GM23338 (cell line): ENCODE data around the gene NUB1. TPM values are rescaled to one million over a fixed set of nuclear protein-coding genes. Genes with fewer than 3 reads are reported as not detected.

Source experiments
- ATAC-seq: fragments of 200-7000 bp; cut with Tn5 transposase; 3 replicates; pipeline ENCODE4 v1.9.1; 2020
- DNase-seq: peaks from one replicate; pipeline ENCODE4 v3.0.0-alpha.2; 2015; ENCODE audit warnings: low spot score
- H2AFZ ChIP-seq: fragments of 200-600 bp; sonication (generic); 2 replicates; pipeline ENCODE4 v1.8.0; 2016; ENCODE audit warnings: antibody characterized with exemption, mild to moderate bottlenecking, moderate library complexity
- H3F3A ChIP-seq: fragments of 200-600 bp; sonication (generic); replicated peaks from 2 replicates; pipeline ENCODE4 v1.8.0; 2017; ENCODE audit warnings: antibody characterized with exemption, mixed run types, low read depth
- H3K27ac ChIP-seq: fragments of 200-600 bp; sonication (generic); 2 replicates; pipeline ENCODE4 v1.6.1; 2016; ENCODE audit warnings: low read depth
- H3K27me3 ChIP-seq: fragments of 200-600 bp; sonication (generic); 2 replicates; pipeline ENCODE4 v1.8.0; 2016; ENCODE audit warnings: mild to moderate bottlenecking, mixed run types, moderate library complexity; ENCODE audit not compliant: insufficient read depth
- H3K36me3 ChIP-seq: fragments of 200-600 bp; sonication (generic); 2 replicates; pipeline ENCODE4 v1.8.0; 2016; ENCODE audit warnings: mild to moderate bottlenecking; ENCODE audit not compliant: insufficient read depth
- H3K4me1 ChIP-seq: fragments of 200-600 bp; sonication (generic); 2 replicates; pipeline ENCODE4 v1.8.0; 2016; ENCODE audit warnings: mild to moderate bottlenecking, moderate library complexity; ENCODE audit not compliant: insufficient read depth
- H3K4me2 ChIP-seq: fragments of 200-600 bp; sonication (generic); 2 replicates; pipeline ENCODE4 v1.7.1; 2017; ENCODE audit warnings: mixed run types
- H3K4me3 ChIP-seq: fragments of 200-600 bp; sonication (generic); 2 replicates; pipeline ENCODE4 v1.6.1; 2016; ENCODE audit warnings: mixed run types
- H3K79me2 ChIP-seq: fragments of 200-600 bp; sonication (generic); replicated peaks from 2 replicates; pipeline ENCODE4 v1.8.0; 2017; ENCODE audit warnings: mild to moderate bottlenecking; ENCODE audit not compliant: insufficient read depth
- H3K9me2 ChIP-seq: fragments of 200-600 bp; sonication (generic); 2 replicates; pipeline ENCODE4 v1.8.0; 2017; ENCODE audit not compliant: insufficient read depth
- H4K20me1 ChIP-seq: fragments of 200-600 bp; sonication (generic); replicated peaks from 2 replicates; pipeline ENCODE4 v1.8.0; 2017; ENCODE audit warnings: mild to moderate bottlenecking; ENCODE audit not compliant: insufficient read depth
- H3K27ac Mint-ChIP-seq: 2 replicates; pipeline ENCODE4 v1.8.0; 2020; ENCODE audit warnings: inconsistent platforms, mild to moderate bottlenecking, moderate library complexity, mixed read lengths
- H3K27me3 Mint-ChIP-seq: 3 replicates; pipeline ENCODE4 v1.8.0; 2022; ENCODE audit warnings: low read depth, mild to moderate bottlenecking, moderate library complexity, mixed read lengths, inconsistent platforms; ENCODE audit not compliant: insufficient read depth, poor library complexity
- H3K36me3 Mint-ChIP-seq: 3 replicates; pipeline ENCODE4 v1.8.0; 2021; ENCODE audit warnings: low read depth, mild to moderate bottlenecking, inconsistent platforms, moderate library complexity, mixed read lengths
- H3K4me1 Mint-ChIP-seq: 3 replicates; pipeline ENCODE4 v1.8.0; 2020; ENCODE audit warnings: mild to moderate bottlenecking, inconsistent platforms, mixed read lengths
- H3K4me3 Mint-ChIP-seq: 3 replicates; pipeline ENCODE4 v1.8.0; 2021; ENCODE audit warnings: moderate library complexity, mild to moderate bottlenecking, inconsistent platforms, mixed read lengths
- H3K9me3 Mint-ChIP-seq: 3 replicates; pipeline ENCODE4 v1.8.0; 2020; ENCODE audit warnings: moderate library complexity, mild to moderate bottlenecking, inconsistent platforms, mixed read lengths
- CREB1 ChIP-seq: fragments of 250-450 bp; sonication (Bioruptor Pico); IDR thresholded peaks from 2 replicates; pipeline ENCODE4 v1.5.0; 2020; ENCODE audit warnings: low read depth, mild to moderate bottlenecking, moderate library complexity
- NANOG ChIP-seq: IDR thresholded peaks from 2 replicates; pipeline ENCODE4 v1.6.1; 2016; ENCODE audit warnings: antibody characterized with exemption, borderline replicate concordance
- POLR2AphosphoS5 ChIP-seq: IDR thresholded peaks from 2 replicates; pipeline ENCODE4 v1.6.1; 2016; ENCODE audit warnings: antibody characterized with exemption, low read depth
- ZNF114 ChIP-seq: fragments of 250-450 bp; sonication (Bioruptor Pico); IDR thresholded peaks from 2 replicates; pipeline ENCODE4 v1.5.0; 2020; ENCODE audit warnings: mild to moderate bottlenecking, moderate library complexity
- polyA plus RNA-seq: library from polyadenylated mRNA; unstranded; fragments of >200 nt; fragmentation: Nextera tagmentation; extraction: Ambion mirVana; gene quantifications from 2 replicates; pipeline ENCODE4 v1.2.1, GENCODE V29; 2016
- total RNA-seq: library from RNA; depleted of rRNA; stranded (reverse); fragments of >200 nt; shearing (Covaris generic); gene quantifications from 2 replicates; pipeline ENCODE4 v1.2.3, GENCODE V29; 2014
- TF ChIP-seq, protein P1 (sequence below): fragments of 250-450 bp; sonication (Bioruptor Pico); IDR thresholded peaks from 2 replicates; pipeline ENCODE4 v1.5.0; 2020; ENCODE audit warnings: mild to moderate bottlenecking, moderate library complexity
- TF ChIP-seq, protein P2 (sequence below): IDR thresholded peaks from one replicate; pipeline ENCODE4 v1.6.1; 2018; ENCODE audit warnings: antibody characterized with exemption; ENCODE audit not compliant: unreplicated experiment
- TF ChIP-seq, protein P3 (sequence below): IDR thresholded peaks from 2 replicates; pipeline ENCODE4 v1.6.1; 2016; ENCODE audit warnings: antibody characterized with exemption

The NUB1 gene
- total and polyA plus RNA-seq, 2 experiments from 2014 or later = 31.8 to 42.3 TPM

DNA sequence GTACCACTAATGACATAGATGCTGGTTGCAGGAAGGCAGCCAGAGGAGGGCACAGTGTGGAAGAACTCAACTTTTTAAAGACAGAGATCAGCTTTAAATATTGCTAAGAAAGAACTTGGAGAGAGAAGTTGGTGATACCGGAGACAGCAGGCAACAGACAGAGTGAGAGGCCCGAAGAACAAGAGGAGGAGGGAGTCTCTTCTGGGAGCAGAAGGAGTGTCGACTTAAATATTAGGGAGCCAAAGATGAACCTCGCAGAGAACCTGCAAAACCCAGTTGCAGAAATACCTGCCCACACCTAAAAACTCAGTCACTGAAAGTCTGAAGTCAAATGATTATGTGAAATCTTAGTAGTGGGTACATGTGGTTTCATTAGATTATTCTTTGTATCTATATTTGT is 71.6 kb downstream of the NUB1 start (continued):
- TF ChIP-seq, protein P1, sequence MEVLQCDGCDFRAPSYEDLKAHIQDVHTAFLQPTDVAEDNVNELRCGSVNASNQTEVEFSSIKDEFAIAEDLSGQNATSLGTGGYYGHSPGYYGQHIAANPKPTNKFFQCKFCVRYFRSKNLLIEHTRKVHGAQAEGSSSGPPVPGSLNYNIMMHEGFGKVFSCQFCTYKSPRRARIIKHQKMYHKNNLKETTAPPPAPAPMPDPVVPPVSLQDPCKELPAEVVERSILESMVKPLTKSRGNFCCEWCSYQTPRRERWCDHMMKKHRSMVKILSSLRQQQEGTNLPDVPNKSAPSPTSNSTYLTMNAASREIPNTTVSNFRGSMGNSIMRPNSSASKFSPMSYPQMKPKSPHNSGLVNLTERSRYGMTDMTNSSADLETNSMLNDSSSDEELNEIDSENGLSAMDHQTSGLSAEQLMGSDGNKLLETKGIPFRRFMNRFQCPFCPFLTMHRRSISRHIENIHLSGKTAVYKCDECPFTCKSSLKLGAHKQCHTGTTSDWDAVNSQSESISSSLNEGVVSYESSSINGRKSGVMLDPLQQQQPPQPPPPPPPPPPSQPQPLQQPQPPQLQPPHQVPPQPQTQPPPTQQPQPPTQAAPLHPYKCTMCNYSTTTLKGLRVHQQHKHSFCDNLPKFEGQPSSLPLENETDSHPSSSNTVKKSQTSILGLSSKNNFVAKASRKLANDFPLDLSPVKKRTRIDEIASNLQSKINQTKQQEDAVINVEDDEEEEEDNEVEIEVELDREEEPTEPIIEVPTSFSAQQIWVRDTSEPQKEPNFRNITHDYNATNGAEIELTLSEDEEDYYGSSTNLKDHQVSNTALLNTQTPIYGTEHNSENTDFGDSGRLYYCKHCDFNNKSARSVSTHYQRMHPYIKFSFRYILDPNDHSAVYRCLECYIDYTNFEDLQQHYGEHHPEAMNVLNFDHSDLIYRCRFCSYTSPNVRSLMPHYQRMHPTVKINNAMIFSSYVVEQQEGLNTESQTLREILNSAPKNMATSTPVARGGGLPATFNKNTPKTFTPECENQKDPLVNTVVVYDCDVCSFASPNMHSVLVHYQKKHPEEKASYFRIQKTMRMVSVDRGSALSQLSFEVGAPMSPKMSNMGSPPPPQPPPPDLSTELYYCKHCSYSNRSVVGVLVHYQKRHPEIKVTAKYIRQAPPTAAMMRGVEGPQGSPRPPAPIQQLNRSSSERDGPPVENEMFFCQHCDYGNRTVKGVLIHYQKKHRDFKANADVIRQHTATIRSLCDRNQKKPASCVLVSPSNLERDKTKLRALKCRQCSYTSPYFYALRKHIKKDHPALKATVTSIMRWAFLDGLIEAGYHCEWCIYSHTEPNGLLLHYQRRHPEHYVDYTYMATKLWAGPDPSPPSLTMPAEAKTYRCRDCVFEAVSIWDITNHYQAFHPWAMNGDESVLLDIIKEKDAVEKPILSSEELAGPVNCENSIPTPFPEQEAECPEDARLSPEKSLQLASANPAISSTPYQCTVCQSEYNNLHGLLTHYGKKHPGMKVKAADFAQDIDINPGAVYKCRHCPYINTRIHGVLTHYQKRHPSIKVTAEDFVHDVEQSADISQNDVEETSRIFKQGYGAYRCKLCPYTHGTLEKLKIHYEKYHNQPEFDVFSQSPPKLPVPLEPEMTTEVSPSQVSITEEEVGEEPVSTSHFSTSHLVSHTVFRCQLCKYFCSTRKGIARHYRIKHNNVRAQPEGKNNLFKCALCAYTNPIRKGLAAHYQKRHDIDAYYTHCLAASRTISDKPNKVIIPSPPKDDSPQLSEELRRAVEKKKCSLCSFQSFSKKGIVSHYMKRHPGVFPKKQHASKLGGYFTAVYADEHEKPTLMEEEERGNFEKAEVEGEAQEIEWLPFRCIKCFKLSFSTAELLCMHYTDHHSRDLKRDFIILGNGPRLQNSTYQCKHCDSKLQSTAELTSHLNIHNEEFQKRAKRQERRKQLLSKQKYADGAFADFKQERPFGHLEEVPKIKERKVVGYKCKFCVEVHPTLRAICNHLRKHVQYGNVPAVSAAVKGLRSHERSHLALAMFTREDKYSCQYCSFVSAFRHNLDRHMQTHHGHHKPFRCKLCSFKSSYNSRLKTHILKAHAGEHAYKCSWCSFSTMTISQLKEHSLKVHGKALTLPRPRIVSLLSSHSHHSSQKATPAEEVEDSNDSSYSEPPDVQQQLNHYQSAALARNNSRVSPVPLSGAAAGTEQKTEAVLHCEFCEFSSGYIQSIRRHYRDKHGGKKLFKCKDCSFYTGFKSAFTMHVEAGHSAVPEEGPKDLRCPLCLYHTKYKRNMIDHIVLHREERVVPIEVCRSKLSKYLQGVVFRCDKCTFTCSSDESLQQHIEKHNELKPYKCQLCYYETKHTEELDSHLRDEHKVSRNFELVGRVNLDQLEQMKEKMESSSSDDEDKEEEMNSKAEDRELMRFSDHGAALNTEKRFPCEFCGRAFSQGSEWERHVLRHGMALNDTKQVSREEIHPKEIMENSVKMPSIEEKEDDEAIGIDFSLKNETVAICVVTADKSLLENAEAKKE (CRISPR knock-in tag) = no peak

DNA sequence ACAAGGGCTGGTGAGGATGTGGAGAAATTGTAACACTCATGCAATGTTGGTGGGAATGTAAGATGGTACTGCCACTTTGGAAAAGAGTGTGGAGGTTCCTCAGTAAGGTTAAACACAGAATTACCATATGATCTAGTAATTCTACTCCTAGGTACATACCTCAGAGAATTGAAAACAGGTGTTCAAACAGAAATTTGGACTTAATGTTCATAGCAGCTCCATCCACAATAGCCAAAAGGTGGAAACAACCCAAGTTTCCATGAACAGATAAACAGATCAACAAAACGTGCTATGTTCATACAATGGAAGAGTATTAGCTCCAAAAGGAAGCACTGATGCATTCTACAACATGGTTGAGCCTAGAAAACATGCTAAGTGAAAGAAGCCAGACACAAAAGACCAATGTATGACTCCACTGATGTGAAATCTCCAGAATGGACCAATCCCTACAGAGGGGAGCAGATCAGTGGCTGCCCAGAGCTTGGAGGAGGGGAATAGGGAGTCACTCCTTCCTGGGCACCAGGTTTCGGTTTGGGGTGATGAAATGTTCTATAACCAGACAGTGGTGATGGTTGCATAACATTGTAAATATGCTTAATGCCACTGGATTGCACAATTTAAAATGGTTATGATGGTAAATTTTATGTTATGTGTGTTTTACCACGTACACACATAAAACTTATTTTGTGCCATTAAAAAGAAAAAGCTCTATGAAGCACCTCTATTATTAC is 73.9 kb downstream of the NUB1 start:
- no peak for ATAC-seq
- H3K36me3 ChIP-seq = no peaks in the 10 kb centered on the region
- H4K20me1 ChIP-seq = peaks cover 3% of the 10 kb centered on the region
- peaks cover 30% of the 10 kb centered on the region for H3K4me1 ChIP-seq
- no peaks in the 10 kb centered on the region for H3K9me2 ChIP-seq
- no peak for DNase-seq
- no peak overlapping the region for H3K27ac Mint-ChIP-seq
- peaks cover 40% of the 10 kb centered on the region for H3K27me3 Mint-ChIP-seq
- H3K4me1 Mint-ChIP-seq = peaks cover 34% of the 10 kb centered on the region
- H3K36me3 Mint-ChIP-seq = peaks cover 7% of the 10 kb centered on the region; the same call in 1 of the 3 replicates
- H3K9me3 Mint-ChIP-seq = peaks cover 15% of the 10 kb centered on the region
- H3F3A ChIP-seq = no peaks in the 10 kb centered on the region; the same call in 1 of the 2 replicates
- no peak overlapping the region for H3K4me3 ChIP-seq
- no peaks in the 10 kb centered on the region for H3K79me2 ChIP-seq
- peaks cover 55% of the 10 kb centered on the region for H3K27me3 ChIP-seq
- no peak overlapping the region for H2AFZ ChIP-seq
- H3K4me2 ChIP-seq = 0 out of 2 replicates have a peak overlapping the region, but pooled peaks have one; percentile 39
- no peak overlapping the region for H3K4me3 Mint-ChIP-seq
- H3K27ac ChIP-seq = no peak overlapping the region
- TF ChIP-seq, protein P2, sequence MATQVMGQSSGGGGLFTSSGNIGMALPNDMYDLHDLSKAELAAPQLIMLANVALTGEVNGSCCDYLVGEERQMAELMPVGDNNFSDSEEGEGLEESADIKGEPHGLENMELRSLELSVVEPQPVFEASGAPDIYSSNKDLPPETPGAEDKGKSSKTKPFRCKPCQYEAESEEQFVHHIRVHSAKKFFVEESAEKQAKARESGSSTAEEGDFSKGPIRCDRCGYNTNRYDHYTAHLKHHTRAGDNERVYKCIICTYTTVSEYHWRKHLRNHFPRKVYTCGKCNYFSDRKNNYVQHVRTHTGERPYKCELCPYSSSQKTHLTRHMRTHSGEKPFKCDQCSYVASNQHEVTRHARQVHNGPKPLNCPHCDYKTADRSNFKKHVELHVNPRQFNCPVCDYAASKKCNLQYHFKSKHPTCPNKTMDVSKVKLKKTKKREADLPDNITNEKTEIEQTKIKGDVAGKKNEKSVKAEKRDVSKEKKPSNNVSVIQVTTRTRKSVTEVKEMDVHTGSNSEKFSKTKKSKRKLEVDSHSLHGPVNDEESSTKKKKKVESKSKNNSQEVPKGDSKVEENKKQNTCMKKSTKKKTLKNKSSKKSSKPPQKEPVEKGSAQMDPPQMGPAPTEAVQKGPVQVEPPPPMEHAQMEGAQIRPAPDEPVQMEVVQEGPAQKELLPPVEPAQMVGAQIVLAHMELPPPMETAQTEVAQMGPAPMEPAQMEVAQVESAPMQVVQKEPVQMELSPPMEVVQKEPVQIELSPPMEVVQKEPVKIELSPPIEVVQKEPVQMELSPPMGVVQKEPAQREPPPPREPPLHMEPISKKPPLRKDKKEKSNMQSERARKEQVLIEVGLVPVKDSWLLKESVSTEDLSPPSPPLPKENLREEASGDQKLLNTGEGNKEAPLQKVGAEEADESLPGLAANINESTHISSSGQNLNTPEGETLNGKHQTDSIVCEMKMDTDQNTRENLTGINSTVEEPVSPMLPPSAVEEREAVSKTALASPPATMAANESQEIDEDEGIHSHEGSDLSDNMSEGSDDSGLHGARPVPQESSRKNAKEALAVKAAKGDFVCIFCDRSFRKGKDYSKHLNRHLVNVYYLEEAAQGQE = no peak
- TF ChIP-seq NANOG (no peak), POLR2AphosphoS5 (no peak), CREB1 (CRISPR knock-in tag) (no peak), ZNF114 (CRISPR knock-in tag) (no peak)
- TF ChIP-seq, protein P3, sequence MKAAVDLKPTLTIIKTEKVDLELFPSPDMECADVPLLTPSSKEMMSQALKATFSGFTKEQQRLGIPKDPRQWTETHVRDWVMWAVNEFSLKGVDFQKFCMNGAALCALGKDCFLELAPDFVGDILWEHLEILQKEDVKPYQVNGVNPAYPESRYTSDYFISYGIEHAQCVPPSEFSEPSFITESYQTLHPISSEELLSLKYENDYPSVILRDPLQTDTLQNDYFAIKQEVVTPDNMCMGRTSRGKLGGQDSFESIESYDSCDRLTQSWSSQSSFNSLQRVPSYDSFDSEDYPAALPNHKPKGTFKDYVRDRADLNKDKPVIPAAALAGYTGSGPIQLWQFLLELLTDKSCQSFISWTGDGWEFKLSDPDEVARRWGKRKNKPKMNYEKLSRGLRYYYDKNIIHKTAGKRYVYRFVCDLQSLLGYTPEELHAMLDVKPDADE = no peak
